ENCODE results near the gene NSUN5.
A peak's percentile ranks its signal among the peaks of the same experiment; 100 is the strongest.
"Not testable (repeated sequence)": the region's sequence is repeated elsewhere in the genome, so short reads cannot be mapped to it uniquely, and the experiment has no call there.

NSUN5 gene

DNA sequence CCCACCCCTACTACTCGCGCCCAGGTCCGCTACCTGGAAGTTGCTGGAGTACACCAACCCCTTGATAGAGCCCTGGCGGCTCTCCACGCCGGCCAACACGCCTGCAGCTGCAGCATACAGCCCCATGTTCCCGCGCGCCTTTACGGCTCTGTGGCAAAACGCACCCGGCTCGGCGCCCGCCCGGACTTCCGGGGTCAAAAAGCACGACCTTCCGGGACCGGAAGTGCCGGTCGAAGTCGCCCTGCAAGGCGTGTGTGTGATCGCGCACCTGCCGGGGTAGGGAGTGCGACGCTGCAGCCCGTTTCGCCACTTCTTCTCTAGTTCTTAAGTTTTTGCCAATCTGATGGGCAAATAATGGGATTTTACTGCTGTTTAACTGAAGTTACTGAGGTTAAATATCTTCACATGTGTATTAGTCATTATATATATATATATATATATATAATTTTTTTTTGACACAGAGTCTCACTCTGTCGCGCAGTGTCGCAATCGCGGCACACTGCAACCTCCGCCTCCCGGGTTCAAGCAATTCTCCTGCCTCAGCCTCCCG, at the start of gene NSUN5:
TSS of gene NSUN5 (minus strand) at position 162 of the 550 bp plus-strand sequence. CDS start at position 126, 36 bp downstream.
- DNase-seq, result peak; percentile 80

DNA sequence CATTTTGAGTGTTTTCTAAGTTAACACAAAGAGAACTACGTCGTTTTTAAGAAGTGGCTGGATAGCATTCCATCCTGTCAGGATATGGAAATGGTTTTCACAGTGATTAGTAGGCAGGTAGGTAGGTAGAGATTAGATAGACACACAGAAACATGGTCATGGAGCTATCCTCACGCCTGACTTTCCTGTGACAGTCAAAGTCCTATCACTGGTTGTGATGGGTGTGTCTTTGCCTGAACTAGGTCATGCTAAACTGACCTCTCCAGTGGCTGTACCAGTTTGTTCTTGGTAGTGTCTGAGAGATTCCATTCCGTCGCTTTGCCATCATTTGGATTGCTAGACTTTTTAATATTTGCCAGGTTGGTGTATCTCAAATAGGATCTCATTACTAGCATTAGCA, 47.5 kb upstream of the NSUN5 start:
- no peak for DNase-seq

DNA sequence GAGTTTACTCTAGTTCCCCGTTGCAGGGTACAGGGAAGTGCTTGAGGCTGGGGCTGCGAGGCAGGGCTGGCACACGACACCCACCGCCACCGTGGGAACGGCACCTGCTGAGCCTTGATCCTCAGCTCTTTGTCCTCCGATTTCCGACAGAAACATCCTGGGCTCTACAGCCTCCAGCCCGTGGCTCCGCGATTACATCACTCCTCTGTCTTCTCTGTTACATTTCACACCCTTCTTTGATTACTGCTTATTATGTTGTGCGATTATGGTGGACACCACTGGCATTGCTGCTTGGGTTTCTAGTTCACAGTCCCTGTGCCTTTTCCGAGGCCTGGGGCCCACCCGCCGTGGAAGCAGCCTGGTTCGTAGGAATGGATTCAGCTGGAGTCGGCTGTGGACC, 46.2 kb upstream of the NSUN5 start:
- DNase-seq, result no peak

DNA sequence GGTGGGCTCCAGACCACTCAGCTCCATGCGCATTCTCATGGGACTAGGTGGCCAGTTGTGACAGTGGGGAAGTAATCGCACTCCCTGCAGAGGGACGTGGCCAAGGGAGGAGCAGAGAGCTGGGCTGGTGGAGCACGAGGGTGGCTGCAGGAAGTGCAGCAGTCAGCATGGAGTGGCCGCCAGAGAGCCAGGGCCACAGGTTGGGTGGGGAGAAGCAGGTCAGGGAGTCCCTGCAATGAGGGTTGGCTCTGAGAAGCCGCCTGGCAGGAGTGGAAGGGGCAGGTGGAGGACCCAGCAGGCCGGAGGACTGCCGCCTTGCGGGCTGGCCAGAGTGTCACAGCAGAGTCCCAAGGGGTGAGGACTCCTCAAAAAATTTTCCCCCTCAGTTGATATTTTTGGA, 45.6 kb upstream of the NSUN5 start:
- no peak for DNase-seq

DNA sequence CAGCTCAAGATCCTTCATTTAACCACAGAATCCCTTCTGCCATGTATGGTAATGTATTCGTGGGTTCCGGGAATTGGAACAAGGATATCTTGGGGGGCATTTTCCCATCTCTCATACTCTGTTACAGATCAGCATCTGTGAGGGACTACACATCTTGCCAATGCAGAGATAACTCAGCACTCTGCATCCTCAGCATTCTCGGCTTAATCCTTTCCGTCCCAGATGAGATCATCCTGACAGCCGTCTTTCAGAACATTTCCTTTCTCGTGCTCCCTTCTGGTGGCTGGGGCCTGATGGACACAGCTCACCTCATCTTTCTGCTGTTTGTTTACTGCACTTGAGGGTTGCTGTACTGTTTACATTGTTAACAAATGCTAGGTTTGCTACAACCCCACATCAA, 44.6 kb upstream of the NSUN5 start:
- DNase-seq, result no peak

DNA sequence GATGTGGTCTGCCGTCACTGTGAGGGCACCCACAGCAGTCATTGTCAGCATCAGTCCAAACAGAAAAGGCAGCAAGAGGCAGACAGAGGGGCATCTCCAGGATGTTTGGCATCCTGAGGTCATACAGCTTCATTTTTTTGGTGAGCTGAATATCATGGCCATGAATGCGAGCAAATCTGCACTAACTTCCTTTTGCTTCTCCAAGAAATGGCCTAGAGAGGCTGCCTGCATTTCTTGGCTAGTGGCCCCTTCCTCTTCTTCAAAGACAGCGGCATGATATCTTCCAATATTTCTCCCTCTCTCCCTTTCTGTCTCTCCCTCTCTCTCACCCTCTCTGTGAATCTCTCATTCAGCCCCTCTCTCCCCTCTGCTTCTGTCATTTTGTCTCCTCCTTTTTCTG, 44.2 kb upstream of the NSUN5 start:
- no peak for DNase-seq

DNA sequence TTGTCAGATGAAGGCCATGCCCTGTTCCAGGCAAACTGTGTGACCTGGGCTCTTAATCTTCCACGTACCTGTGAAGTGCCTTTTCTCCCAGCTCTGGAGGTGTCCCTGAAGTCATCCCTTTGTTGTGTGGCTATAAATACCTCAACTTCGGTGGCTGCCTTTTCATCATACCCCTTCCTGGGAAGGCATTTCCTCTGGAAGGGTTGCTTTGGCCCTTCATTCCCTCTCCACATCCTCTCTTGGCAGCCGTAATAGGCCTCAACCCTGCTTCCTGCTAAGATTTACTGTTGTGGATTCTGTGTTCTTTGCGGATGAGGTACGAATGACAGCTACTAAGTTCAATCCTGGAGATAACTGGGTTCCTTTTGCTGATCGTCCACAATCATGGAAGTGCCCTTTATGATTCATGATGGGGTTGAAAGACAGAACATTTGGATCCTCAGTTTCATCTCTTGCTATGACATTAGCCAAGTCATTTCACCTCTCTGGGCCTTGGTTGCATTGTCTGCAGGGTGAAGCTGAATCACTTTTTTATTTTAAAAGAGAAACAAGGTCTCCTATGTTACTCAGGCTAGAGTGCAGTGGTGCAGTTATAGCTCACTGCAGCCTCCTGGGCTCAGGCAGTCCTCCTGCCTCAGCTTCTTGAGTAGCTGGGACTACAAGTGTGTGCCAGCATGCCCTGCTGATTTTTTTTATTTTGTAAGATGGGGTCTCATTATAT, 43.0 kb upstream of the NSUN5 start:
- DNase-seq, result no peak

DNA sequence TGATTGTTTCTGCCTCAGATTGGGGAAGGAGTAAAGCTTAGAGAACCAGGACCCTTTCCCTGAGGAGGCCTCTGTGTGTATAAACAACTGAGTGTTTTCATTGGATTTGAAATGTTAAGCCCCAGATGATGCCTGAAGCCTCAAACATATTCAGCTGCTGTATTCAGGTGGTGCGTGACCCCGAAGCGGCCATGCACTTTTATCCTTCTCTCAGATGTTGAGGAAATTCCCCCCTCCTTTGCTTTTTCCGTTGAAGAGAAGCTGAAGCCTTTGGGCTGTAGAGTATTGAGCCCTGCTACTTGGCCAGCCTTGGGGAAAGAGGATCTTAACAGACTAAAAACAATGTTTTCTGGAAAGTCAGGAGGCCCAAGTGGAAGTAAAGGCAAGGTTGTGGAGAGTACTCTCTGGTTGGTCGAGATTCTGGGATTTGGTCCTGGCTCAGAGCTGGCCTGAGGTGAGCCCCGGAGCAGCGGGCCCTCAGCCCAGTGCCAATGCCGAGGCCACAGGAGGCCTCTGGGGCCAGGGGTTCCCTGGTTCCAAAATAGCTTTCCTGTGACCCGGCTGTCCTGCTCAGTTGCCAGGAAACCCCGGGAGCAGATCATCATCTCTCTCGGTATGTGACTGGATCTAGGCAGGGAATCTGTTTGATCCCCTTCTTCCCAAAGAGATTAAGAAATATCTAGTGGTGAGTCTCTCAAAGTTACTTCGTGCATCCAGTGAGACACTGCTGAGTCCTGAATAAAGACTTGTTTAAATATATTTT, 41.9 kb upstream of the NSUN5 start:
- DNase-seq, result no peak

DNA sequence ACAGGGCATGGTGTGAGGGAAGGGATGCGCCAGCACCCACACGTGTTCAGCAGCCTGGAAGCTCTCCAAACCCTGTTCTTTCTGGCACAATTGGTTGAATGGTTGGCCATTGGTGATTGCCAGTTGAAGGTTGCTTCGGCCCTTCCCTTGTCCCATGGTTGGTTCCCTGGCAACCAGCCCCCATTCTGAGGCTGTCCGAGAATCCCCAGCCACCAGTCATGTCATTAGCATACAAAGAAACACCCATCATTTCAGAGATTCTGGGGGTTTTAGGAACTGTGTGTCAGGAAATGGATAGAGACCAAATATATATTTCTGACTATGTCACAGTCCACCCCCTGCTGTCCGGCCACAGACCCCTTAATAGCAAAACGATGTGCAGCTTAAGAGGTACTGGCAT, 41.1 kb upstream of the NSUN5 start:
- DNase-seq, result no peak

DNA sequence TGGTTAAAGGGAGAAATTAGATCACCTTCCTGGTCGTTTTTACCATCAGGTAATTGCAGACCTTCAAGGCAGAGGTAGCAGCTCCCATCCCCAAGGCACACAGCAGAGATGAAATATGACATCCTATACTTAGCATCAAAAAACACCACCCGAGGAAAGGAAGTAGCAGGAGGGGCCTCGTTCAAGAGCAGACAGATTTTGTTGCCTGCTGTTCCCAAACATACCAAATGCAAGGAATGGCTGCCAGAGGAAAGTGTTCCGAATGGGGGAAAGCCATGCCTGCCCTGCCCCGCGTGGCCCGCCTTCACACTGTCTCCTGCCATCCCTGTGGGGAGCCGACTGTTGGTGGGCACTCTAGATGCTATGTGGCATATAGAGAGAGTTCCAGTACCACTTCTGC, 37.3 kb upstream of the NSUN5 start:
- DNase-seq, result no peak

DNA sequence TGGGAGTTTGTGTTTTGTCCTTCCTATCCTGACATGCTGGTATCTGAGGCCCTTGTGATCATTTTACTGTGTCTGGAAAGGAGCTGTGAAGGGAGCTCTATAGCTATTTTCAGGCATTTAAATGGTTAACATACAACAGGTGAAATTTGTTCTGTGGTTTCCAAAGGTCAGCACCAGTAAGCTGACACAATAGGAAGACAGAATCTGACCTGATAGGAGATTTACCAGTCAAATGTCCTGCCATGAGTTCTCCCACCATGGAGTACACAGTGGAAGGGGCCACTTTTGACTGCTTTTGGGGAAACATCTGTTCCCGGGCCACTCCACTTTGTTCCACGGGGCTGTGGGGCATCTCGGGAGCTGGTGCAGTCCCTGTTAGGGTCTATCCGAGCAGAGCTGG, 36.9 kb upstream of the NSUN5 start:
- no peak for DNase-seq

DNA sequence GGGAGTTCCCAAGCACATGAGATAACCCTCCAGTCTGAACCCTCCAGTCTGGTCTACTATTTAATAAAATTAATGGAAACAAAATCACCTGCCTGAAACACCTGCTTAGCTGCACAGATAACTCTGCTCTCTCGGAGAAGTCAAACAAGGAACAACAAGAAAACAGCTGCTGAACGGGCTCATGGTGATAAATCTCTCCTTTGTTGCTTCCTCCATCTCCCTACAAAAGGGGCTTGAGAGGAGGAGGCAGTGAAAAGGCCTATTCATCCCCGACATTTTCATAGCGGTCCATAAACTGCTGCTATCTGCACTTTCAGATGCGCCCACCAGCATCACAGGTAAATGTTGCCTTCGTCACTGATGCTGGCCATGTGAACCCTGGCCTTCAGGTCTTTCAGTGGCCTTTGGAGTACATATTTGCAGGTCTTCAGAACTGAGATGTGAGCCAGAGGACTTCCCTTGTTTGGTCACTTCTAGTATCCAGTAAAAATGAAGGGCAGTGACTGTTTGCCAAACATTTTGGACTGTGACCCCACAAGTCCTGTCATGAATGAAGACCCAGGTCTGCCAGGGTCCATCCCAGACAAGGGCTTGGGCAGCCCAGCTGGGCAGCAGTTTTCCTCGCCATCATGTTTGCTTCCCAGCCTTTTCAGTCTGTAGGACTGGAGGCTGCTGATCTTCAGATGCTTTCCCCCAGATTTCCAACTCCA, 35.2 kb upstream of the NSUN5 start:
- peak; percentile 22 for DNase-seq

DNA sequence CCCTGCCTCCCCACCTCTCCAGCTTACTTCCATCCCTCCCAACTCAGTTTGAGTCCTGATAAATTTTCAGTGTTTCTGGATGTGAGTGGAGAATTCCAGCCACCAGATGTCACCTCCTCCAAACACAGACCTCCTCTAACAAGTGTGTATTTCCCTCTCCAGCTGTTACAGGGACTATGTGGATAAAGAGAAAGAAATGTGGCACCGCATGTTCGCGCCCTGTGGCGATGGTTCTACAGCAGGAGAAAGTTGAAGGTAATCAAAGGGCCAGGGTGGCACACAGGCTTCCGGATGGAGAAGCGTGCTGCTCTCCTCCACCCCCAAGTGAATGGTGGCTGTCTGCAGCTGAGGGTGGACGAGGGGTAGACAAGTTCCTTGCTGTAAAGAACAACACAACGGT, 34.0 kb upstream of the NSUN5 start:
- peak; percentile 20 for DNase-seq

DNA sequence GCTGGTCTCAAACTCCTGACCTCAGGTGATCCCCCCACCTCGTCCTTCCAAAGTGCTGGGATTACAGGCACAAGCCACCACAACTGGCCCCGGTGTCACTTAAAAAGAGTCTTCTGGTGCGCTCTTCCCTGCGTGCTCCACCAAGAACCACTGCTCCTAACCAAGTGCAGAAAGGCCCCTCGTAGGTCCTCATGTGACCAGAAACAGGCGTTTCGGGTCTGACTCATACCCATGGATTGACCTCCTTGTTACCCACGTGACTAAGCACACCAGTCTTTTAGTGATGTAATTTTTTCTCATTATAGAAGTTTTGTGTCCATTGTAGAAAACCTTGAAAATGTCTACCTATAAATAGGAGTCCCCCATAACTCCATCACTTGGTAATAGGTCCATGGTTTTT, 33.3 kb upstream of the NSUN5 start:
- DNase-seq, result no peak

DNA sequence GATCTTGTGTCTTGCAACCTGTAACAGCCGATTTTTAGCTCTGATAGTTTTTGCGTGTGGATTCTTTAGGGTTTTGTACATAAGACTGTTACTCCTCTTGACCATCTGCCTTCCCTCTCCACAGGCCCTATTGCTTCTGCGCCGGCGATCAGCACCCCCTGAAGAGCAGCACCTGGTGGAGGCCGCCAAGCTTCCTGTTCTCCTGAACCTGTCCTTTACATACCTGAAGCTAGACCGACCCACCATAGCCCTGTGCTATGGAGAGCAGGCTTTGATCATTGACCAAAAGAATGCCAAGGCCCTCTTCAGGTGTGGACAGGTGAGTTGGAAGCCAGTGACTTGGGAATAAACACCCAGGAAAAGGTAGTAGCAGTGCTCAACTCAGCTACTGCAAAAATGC, 31.9 kb upstream of the NSUN5 start:
- DNase-seq, result no peak

DNA sequence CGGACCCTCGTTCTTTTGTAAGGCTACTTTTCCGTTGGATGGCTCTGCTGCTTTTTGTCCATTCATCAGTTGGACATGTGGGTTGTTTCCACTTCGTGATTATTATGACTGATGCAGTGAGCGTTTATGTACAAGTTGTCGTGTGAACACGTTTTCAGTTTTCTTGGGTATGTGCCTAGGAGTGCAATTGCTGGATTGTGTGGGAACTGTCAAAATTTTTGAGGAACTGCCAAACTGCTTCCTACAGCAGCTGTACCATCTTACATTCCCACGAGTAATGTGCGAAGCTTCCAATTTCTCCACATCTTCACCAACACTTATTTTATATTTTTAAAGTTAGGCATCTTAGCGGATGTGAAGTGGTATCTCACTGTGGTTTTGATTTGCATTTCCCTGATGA, 29.7 kb upstream of the NSUN5 start:
- DNase-seq, result no peak

DNA sequence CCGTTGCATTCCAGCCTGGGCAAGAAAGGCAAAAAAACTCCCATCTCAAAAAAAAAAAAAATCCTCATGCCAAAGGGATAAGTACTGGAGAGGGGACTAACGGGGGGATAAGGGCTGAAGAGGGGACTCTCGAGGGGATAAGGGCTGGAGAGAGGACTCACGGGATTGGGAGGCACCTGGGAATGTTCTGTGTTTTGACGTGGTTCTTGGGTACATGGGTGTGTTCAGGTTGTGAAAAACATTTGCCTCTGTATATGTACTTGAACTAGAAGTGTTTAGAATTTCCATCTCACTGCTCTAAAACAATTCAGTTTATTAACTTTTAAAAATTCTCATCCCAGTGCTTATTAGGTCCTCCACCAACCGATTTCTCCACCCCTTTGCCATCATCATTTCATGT, 23.8 kb upstream of the NSUN5 start:
- no peak for DNase-seq

DNA sequence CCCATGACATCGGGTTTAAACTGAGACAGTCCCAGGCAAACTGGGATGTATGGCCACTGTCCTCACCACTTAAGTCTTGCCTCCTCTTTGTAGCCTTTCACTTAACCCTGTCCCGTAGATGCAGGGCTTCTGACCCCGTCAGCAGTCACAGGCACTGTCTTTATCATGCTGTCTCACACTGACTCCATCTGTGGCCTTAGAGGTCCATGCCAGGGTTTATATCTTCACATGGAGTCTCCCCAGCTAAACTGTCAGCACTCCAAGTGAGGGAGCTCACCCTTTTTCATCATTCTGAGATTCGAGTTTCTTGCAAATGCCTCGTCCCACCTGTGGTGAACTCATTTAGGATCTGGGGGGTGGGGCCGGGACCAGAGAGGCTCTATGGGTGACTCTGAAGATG, 22.1 kb upstream of the NSUN5 start:
- no peak for DNase-seq

DNA sequence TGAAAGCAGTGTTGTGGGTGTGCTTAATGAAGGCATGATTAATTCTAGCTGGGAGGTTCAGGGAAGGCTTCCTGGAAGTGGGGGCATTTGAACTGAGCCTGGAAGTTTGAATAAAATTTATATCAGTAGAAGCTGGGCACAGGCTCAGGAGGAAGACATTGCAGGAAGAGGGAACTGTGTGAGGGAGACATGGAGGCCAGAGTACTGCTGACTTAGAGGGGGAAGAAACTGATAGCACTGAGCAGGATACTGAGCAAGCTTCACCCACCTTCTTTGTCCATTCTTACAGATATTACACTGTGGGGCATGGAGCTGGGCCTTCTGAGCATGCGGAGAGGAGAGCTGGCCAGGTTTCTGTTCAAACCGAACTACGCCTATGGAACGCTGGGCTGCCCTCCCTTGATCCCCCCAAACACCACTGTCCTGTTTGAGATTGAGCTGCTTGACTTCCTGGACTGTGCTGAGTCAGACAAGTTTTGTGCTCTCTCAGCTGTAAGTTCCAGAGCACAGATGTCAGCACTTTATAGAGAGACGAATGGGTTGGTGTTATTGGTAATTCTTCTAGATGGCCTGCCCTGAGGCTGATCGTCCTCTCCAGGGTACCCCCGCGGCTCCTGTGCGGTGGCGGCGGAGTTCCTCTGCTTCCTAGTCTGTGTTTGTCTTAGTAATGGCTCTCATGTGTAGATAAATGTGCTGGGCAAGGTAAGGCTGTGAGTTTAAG, 21.4 kb upstream of the NSUN5 start:
- DNase-seq, result no peak

DNA sequence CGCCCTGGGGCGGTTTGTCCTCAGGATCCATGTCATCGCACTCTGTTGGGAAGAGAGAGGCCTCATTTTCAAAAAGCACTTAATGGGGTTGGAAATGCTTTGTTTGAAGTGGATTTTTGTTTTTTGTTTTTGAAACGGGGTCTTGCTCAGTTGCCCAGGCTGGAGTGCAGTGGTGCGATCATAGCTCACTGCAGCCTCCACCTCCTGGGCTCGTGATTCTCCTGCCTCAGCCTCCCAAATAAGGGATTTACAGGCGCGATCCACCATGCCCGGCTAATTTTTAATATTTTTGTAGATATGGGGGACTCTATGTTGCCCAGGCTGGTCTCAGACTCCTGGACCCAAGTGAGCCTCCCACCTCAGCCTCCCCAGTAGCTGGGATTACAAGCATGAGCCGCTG, 20.1 kb upstream of the NSUN5 start:
- DNase-seq, result no peak

DNA sequence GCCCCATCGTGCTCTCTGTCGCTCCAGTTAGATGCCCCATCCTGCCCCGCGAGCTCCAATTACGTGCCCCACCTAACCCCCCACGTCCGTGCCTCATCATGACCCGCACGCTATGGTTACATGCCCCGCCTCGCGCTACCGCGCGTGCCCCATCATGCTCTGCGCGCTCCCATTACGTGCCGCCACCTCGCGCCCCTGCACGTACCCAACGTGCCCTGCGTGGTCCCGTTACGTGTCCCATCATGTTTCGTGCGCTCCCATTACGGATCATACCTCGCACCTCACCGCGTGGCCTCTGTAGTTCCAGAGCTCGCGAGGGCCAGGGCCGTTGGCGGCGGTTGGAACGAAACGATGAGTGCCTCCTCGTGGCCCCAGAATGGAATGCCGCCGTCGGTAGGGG, 19.3 kb upstream of the NSUN5 start, which contains the start of the genes FKBP6 and TRIM50:
TSS of gene FKBP6 (plus strand) at position 240 of the 400 bp plus-strand sequence. CDS start 268 bp downstream, outside the sequence.
TSS of gene TRIM50 (minus strand) at position 161 of the 400 bp plus-strand sequence. CDS start 3,295 bp downstream, outside the sequence.
- not testable (repeated sequence) for DNase-seq

DNA sequence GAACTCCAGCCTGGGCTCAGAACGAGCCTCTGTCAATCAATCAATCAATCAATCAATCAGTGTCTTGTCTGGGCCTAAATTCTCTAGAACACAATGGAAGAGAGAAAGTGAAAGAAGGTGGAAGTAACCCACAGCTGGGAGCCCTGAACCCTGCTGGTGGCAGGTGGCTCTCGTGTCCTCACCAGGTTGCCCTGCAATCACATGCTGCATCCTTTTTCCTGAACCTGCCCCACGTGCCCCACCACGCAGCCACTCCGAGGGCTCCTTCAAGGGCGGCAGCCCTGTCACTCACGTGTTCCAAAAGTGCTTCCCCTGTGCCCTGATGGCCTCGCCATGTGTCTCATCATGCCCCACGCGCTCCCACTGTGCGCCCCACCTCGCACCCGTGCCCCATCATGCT, 18.8 kb upstream of the NSUN5 start:
- DNase-seq, result not testable (repeated sequence)

DNA sequence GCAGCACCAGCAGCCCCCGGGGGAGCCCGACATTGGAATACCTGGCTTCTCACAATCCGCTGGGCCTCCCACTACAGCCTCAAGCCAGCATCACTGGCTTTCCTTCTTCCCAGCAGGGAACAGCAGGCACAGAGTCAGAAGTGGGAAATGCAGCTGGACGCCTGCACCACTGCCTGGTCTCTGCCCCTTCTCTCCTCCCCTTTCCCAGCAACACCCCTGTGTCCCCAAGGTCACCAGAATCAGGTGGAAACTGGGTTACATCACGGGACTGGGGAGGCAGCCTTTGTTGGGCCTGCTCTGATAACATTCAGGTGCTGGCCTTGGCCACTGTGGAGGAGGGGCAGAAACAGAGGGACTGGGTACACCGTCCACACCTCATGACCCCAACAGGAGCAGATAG, 16.8 kb upstream of the NSUN5 start:
- DNase-seq, result not testable (repeated sequence)
